GM12878 (cell line): ENCODE data around the gene IRF9. TPM values are rescaled to one million over a fixed set of nuclear protein-coding genes. Genes with fewer than 3 reads are reported as not detected.

Experiments
- ATAC-seq: fragments of 200-7000 bp; cut with Tn5 transposase; 3 replicates; pipeline ENCODE4 v1.9.1; 2020; ENCODE audit warnings: mild to moderate bottlenecking, moderate library complexity
- BruUV-seq: library from RNA; stranded (reverse); fragments of 400-500 nt; replicated peaks from 2 replicates; lab custom pipeline; 2021; lab: Mats Ljungman, UMichigan
- CTCF ChIA-PET: fragments of 300-600 bp; sonication (Branson Sonifier 250); formaldehyde crosslinking; extraction: SDS; loops from one replicate; lab custom pipeline; 2021; ENCODE audit warnings: inconsistent platforms; lab: Yijun Ruan, JAX
- POLR2A ChIA-PET: fragments of 350-600 bp; formaldehyde crosslinking; extraction: SDS; loops from one replicate; lab custom pipeline; 2021; ENCODE audit warnings: inconsistent platforms; lab: Charles Lee
- RAD21 ChIA-PET: fragments of 300-600 bp; sonication (Branson Sonifier 250); formaldehyde crosslinking; loops from one replicate; lab custom pipeline; 2023; ENCODE audit warnings: antibody characterized with exemption; ENCODE audit not compliant: unreplicated experiment; lab: Charles Lee
- SMC1A ChIA-PET: fragments of 300-600 bp; sonication (Branson Sonifier 250); formaldehyde crosslinking; loops from one replicate; lab custom pipeline; 2023; ENCODE audit not compliant: unreplicated experiment, uncharacterized antibody; lab: Charles Lee
- DNase-seq: peaks from one replicate; pipeline ENCODE4 v3.0.0-alpha.2; 2011; ENCODE audit warnings: low read depth, low spot score
- FAIRE-seq: peaks from 3 replicates; lab custom pipeline; 2011; peaks lifted over from hg19 to GRCh38; lab: Jason Lieb, UNC
- H2AFZ ChIP-seq: 2 replicates; pipeline ENCODE4 v1.6.0; 2011; ENCODE audit warnings: low read depth, low read length, control low read depth; ENCODE audit not compliant: control insufficient read depth
- H3K27ac ChIP-seq: 2 replicates; pipeline ENCODE4 v1.5.1; 2011; ENCODE audit warnings: control low read depth; ENCODE audit not compliant: control insufficient read depth, insufficient read depth
- H3K27me3 ChIP-seq, 2 experiments: replicated peaks in 1 of 2; 2 replicates each; pipeline versions ENCODE4 v1.6.0 to v1.6.1; 2011; ENCODE audit warnings: low read length in 1 of 2; ENCODE audit not compliant: control insufficient read depth in 2 of 2, insufficient read depth in 2 of 2
- H3K36me3 ChIP-seq, 2 experiments: 2 replicates each; pipeline ENCODE4 v1.5.1; 2011; ENCODE audit warnings: low read length in 1 of 2; ENCODE audit not compliant: control insufficient read depth in 2 of 2, insufficient read depth in 2 of 2
- H3K4me1 ChIP-seq: 2 replicates; pipeline ENCODE4 v1.6.1; 2011; ENCODE audit warnings: mild to moderate bottlenecking, low read length, moderate library complexity, mixed read lengths; ENCODE audit not compliant: control insufficient read depth, insufficient read depth
- H3K4me2 ChIP-seq: 2 replicates; pipeline ENCODE4 v1.6.0; 2011; ENCODE audit warnings: control low read depth; ENCODE audit not compliant: control insufficient read depth, insufficient read depth
- H3K4me3 ChIP-seq: fragments of 200-600 bp; sonication (generic); 2 replicates; pipeline ENCODE4 v1.5.1; 2016
- H3K79me2 ChIP-seq: 2 replicates; pipeline ENCODE4 v1.6.0; 2011; ENCODE audit warnings: low read length; ENCODE audit not compliant: control insufficient read depth, insufficient read depth
- H3K9ac ChIP-seq: 2 replicates; pipeline ENCODE4 v1.8.0; 2011; ENCODE audit warnings: low read length, control low read depth, mixed read lengths; ENCODE audit not compliant: control insufficient read depth, insufficient read depth
- H3K9me3 ChIP-seq: replicated peaks from 3 replicates; pipeline ENCODE4 v1.5.1; 2011; ENCODE audit warnings: mild to moderate bottlenecking, low read length; ENCODE audit not compliant: control insufficient read depth, insufficient read depth
- H4K20me1 ChIP-seq: 2 replicates; pipeline ENCODE4 v1.6.0; 2011; ENCODE audit not compliant: control insufficient read depth, insufficient read depth
- BCLAF1 ChIP-seq: fragments of 450-650 bp; IDR thresholded peaks from 2 replicates; pipeline ENCODE4 v1.6.1; 2017; ENCODE audit warnings: antibody characterized with exemption, mild to moderate bottlenecking, moderate library complexity
- FOXK2 ChIP-seq: fragments of 450-650 bp; IDR thresholded peaks from 2 replicates; pipeline ENCODE4 v1.6.1; 2017; ENCODE audit warnings: mild to moderate bottlenecking, moderate library complexity
- GATAD2B ChIP-seq: fragments of 450-650 bp; conservative IDR thresholded peaks from 2 replicates; pipeline ENCODE4 v1.6.1; 2017; ENCODE audit warnings: low read depth, mild to moderate bottlenecking, moderate library complexity
- NBN ChIP-seq: fragments of 450-650 bp; IDR thresholded peaks from 2 replicates; pipeline ENCODE4 v1.6.1; 2016
- NFXL1 ChIP-seq: fragments of 450-650 bp; IDR thresholded peaks from 2 replicates; pipeline ENCODE4 v1.6.1; 2017; ENCODE audit warnings: antibody characterized with exemption, mild to moderate bottlenecking, borderline replicate concordance
- REST ChIP-seq: IDR thresholded peaks from 2 replicates; pipeline ENCODE4 v1.6.1; 2012; ENCODE audit warnings: mild to moderate bottlenecking, low read depth, low read length
- ZBED1 ChIP-seq: IDR thresholded peaks from 2 replicates; pipeline ENCODE4 v1.6.1; 2016; ENCODE audit warnings: borderline replicate concordance
- WGBS: methylation state at CpG from one replicate; pipeline ENCODE4 v1.1.6; 2016; ENCODE audit warnings: low lambda C conversion rate; ENCODE audit not compliant: insufficient replicate concordance, insufficient coverage; ENCODE audit errors: missing lambda C conversion rate; 5-methylcytosine and 5-hydroxymethylcytosine counted together
- in situ Hi-C: fragments of 300-500 bp; cut with MboI; formaldehyde crosslinking; loops from 9 replicates; pipeline ENCODE4 v1.14.3; 2018; ENCODE audit warnings: mixed read lengths
- intact Hi-C: fragments of 100-400 bp; cut with micrococcal nuclease; formaldehyde crosslinking; loops from one replicate; pipeline ENCODE4 v1.14.2; 2022; ENCODE audit not compliant: unreplicated experiment
- polyA plus RNA-seq, 11 experiments: library from polyadenylated mRNA; depleted of rRNA in 4 of 11; unstranded in 6 of 11; stranded (reverse) in 5 of 11; fragments of >200 nt; fragmentation: Nextera tagmentation in 4 of 11; fragmentation: Illumina TruSeq in 1 of 11; extraction: Ambion mirVana in 4 of 11; extraction: Trizol in 1 of 11; gene quantifications; 1 replicate in 1 of 11; 2 replicates in 10 of 11; pipeline versions ENCODE4 v1.2.1 to v1.2.3, GENCODE V29; 2011 to 2016; ENCODE audit warnings: inconsistent platforms in 2 of 11, missing spikeins in 2 of 11, low read depth in 1 of 11
- total RNA-seq, 4 experiments: library from RNA; depleted of rRNA in 3 of 4; stranded (reverse); fragments of >200 nt in 3 of 4; fragmentation: Illumina TruSeq in 1 of 4; extraction: Trizol in 1 of 4; gene quantifications; 2 replicates each; pipeline versions ENCODE4 v1.2.1 to v1.2.3, GENCODE V29; 2013 to 2021
- TF ChIP-seq, protein P1 (sequence below): fragments of 450-650 bp; IDR thresholded peaks from 2 replicates; pipeline ENCODE4 v1.6.1; 2016; ENCODE audit warnings: mild to moderate bottlenecking

Gene IRF9
- total and polyA plus RNA-seq, 10 of the 15 experiments (the other 5 are each of a cell fraction or from before 2014, with no cell fraction given), result 47.6 to 234 (median 148) TPM

- Histone ChIP-seq H3K36me3 (peaks cover 15 to 23% of the 10 kb centered on the region in 2 experiments), H3K27me3 (no peaks in the 10 kb centered on the region), H2AFZ (no peak overlapping the region), H3K4me1 (peaks cover 19% of the 10 kb centered on the region), H3K79me2 (no peaks in the 10 kb centered on the region), H3K4me2 (no peak overlapping the region), H4K20me1 (no peaks in the 10 kb centered on the region), H3K9me3 (no peaks in the 10 kb centered on the region), H3K4me3 (no peak overlapping the region), H3K9ac (no peak overlapping the region), H3K27ac (no peak overlapping the region)
- intact Hi-C loops (no loop called here), in situ Hi-C loops (loop anchor here (25.0 kb wide), 1 partner anchor 810 kb away; the partner anchor contains the start of genes BCL2L2, PABPN1 and PPP1R3E)
- ATAC-seq (no peak), DNase-seq (no peak), FAIRE-seq (no peak)
- ChIA-PET RAD21 (no interaction called here), CTCF (interaction anchor here (0.6 to 0.8 kb wide), 2 partner anchors 13 to 14 kb away, joined by 3 read pairs; no protein-coding TSS in a partner anchor), POLR2A (interaction anchor here (17.1 kb wide), 1 partner anchor 14 kb away, joined by 276 read pairs; the partner anchor contains the start of genes EMC9, FITM1 and PSME1), SMC1A (interaction anchor here (0.7 to 1.2 kb wide), 2 partner anchors 9 to 32 kb away, joined by 4 read pairs; no protein-coding TSS in a partner anchor)
- 89% methylated on average over 3 of the region's 4 CpGs for WGBS
- no TSS peak for BruUV-seq
- no peak for TF ChIP-seq ZBED1
- TF ChIP-seq GATAD2B, result no peak
Observed at GRCh38 chr14:24122416-24122815, 38.6 kb upstream of the IRF9 start.

DNA sequence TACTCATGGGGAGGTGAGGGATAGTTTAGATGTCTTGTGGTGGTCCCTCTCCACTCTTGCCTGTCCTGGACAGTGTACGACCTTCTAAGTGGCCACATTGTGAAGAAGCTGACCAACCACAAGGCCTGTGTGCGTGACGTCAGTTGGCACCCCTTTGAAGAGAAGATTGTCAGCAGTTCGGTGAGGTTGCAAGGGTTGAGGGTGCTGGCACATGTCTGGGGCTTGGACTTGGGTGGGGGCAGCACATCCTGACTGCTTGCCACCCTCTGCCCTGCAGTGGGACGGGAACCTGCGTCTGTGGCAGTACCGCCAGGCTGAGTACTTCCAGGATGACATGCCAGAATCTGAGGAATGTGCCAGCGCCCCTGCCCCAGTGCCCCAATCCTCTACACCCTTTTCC is 38.2 kb upstream of the IRF9 start:
- ATAC-seq (no peak), DNase-seq (no peak), FAIRE-seq (no peak)
- Histone ChIP-seq H3K4me3 (no peak overlapping the region), H3K27ac (peak overlapping the region; percentile 78), H3K4me2 (peak overlapping the region; percentile 46; the same call in 1 of the 2 replicates), H2AFZ (no peak overlapping the region), H3K79me2 (no peaks in the 10 kb centered on the region), H3K36me3 (peaks cover 13 to 18% of the 10 kb centered on the region in 2 experiments), H3K4me1 (peaks cover 24% of the 10 kb centered on the region), H3K27me3 (no peaks in the 10 kb centered on the region), H4K20me1 (no peaks in the 10 kb centered on the region), H3K9me3 (no peaks in the 10 kb centered on the region), H3K9ac (no peak overlapping the region; the same call in 1 of the 2 replicates)
- ChIA-PET SMC1A (interaction anchor here (1.2 to 6.1 kb wide), 5 partner anchors 7 to 39 kb away, joined by 4 to 47 read pairs (median 7); partner anchors contain the start of genes DCAF11, IRF9 and NRL), CTCF (interaction anchor here (0.7 kb wide), 1 partner anchor 8 kb away, joined by 5 read pairs; the partner anchor contains the start of genes DCAF11 and NRL), POLR2A (interaction anchor here (2.5 to 17.1 kb wide), 3 partner anchors 7 to 23 kb away, joined by 12 to 276 read pairs (median 52); partner anchors contain the start of genes DCAF11, EMC9, FITM1 and NRL), RAD21 (interaction anchor here (1.3 to 1.7 kb wide), 2 partner anchors 13 to 15 kb away, joined by 3 to 9 read pairs; partner anchors contain the start of gene PSME1)
- WGBS, result 98% methylated on average over 8 of the region's 8 CpGs
- in situ Hi-C loops (loop anchor here (25.0 kb wide), 1 partner anchor 811 kb away; the partner anchor contains the start of genes BCL2L2, PABPN1 and PPP1R3E), intact Hi-C loops (no loop called here)
- no TSS peak for BruUV-seq
- TF ChIP-seq, protein P1, sequence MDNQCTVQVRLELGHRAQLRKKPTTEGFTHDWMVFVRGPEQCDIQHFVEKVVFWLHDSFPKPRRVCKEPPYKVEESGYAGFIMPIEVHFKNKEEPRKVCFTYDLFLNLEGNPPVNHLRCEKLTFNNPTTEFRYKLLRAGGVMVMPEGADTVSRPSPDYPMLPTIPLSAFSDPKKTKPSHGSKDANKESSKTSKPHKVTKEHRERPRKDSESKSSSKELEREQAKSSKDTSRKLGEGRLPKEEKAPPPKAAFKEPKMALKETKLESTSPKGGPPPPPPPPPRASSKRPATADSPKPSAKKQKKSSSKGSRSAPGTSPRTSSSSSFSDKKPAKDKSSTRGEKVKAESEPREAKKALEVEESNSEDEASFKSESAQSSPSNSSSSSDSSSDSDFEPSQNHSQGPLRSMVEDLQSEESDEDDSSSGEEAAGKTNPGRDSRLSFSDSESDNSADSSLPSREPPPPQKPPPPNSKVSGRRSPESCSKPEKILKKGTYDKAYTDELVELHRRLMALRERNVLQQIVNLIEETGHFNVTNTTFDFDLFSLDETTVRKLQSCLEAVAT, result no peak
- TF ChIP-seq FOXK2 (no peak), NFXL1 (no peak), BCLAF1 (no peak), REST (no peak), NBN (no peak)
